Liver (tissue), 9 donors: Measurements from ENCODE around the gene CA9. TPM values are rescaled to one million over a fixed set of nuclear protein-coding genes. Genes with fewer than 3 reads are reported as not detected.

Experiments used
- DNase-seq: peaks from one replicate; pipeline ENCODE4 v3.0.0-alpha.2; 2017; ENCODE audit warnings: low spot score
- H3K27ac ChIP-seq, 2 donors: one replicate each; pipeline ENCODE4 v1.7.0; 2013; ENCODE audit warnings: inconsistent platforms in 2 of 2, low read length in 2 of 2, control low read depth in 1 of 2, low read depth in 1 of 2, mild to moderate bottlenecking in 1 of 2
- H3K27me3 ChIP-seq, 4 donors: one replicate each; pipeline versions ENCODE4 v1.6.1 to v1.7.0; 2013; ENCODE audit warnings: low read length in 3 of 4, inconsistent platforms in 1 of 4, mild to moderate bottlenecking in 1 of 4, moderate library complexity in 1 of 4; ENCODE audit not compliant: control insufficient read depth in 4 of 4, insufficient read depth in 4 of 4
- H3K36me3 ChIP-seq, 4 donors: one replicate each; pipeline versions ENCODE4 v1.6.1 to v1.7.0; 2013; ENCODE audit warnings: low read length in 3 of 4, mild to moderate bottlenecking in 3 of 4, low read depth in 1 of 4, moderate library complexity in 1 of 4; ENCODE audit not compliant: control insufficient read depth in 4 of 4, insufficient read depth in 3 of 4
- H3K4me1 ChIP-seq, 4 donors: one replicate each; pipeline versions ENCODE4 v1.6.1 to v1.7.0; 2013; ENCODE audit warnings: low read length in 3 of 4, mild to moderate bottlenecking in 3 of 4, moderate library complexity in 1 of 4; ENCODE audit not compliant: control insufficient read depth in 4 of 4, insufficient read depth in 4 of 4
- H3K4me3 ChIP-seq, 3 donors: one replicate each; pipeline versions ENCODE4 v1.6.1 to v1.7.0; 2013; ENCODE audit warnings: low read length in 3 of 3, control low read depth in 1 of 3, low read depth in 1 of 3, mild to moderate bottlenecking in 1 of 3
- H3K9ac ChIP-seq, 2 donors: one replicate each; pipeline ENCODE4 v1.7.0; 2013; ENCODE audit warnings: low read length in 2 of 2, mild to moderate bottlenecking in 2 of 2, moderate library complexity in 2 of 2, control low read depth in 1 of 2, low read depth in 1 of 2
- H3K9me3 ChIP-seq, 4 donors: one replicate each; pipeline versions ENCODE4 v1.6.1 to v1.7.0; 2013; ENCODE audit warnings: low read length in 3 of 4; ENCODE audit not compliant: control insufficient read depth in 4 of 4
- ATF3 ChIP-seq: IDR thresholded peaks from 2 replicates; pipeline ENCODE4 v1.6.1; 2016; ENCODE audit warnings: antibody characterized with exemption
- CTCF ChIP-seq: fragments of 150-350 bp; IDR thresholded peaks from 2 replicates; pipeline ENCODE4 v1.5.1; 2017; ENCODE audit warnings: improper control_type of control experiment, low read depth, low read length; ENCODE audit not compliant: missing input control
- EGR1 ChIP-seq, 2 donors: IDR thresholded peaks; 2 replicates each; pipeline ENCODE4 v1.6.1; 2016 to 2018; ENCODE audit warnings: antibody characterized with exemption in 2 of 2, low read depth in 2 of 2
- FOXA1 ChIP-seq: IDR thresholded peaks from 2 replicates; pipeline ENCODE4 v1.6.1; 2016; ENCODE audit warnings: antibody characterized with exemption
- FOXA2 ChIP-seq: IDR thresholded peaks from 2 replicates; pipeline ENCODE4 v1.6.1; 2016; ENCODE audit warnings: antibody characterized with exemption
- GABPA ChIP-seq, 2 donors: IDR thresholded peaks in 1 of 2; conservative IDR thresholded peaks in 1 of 2; 2 replicates each; pipeline ENCODE4 v1.6.1; 2016; ENCODE audit warnings: antibody characterized with exemption in 2 of 2, mild to moderate bottlenecking in 1 of 2, moderate library complexity in 1 of 2
- HNF4A ChIP-seq, 2 donors: conservative IDR thresholded peaks; 2 replicates each; pipeline ENCODE4 v1.6.1; 2016; ENCODE audit warnings: antibody characterized with exemption in 2 of 2, mild to moderate bottlenecking in 2 of 2
- HNF4G ChIP-seq: IDR thresholded peaks from 2 replicates; pipeline ENCODE4 v1.6.1; 2016; ENCODE audit warnings: antibody characterized with exemption
- JUND ChIP-seq, 2 donors: IDR thresholded peaks; 2 replicates each; pipeline ENCODE4 v1.6.1; 2016; ENCODE audit warnings: antibody characterized with exemption in 2 of 2
- MAX ChIP-seq: IDR thresholded peaks from 2 replicates; pipeline ENCODE4 v1.6.1; 2016; ENCODE audit warnings: antibody characterized with exemption
- NR2F2 ChIP-seq: IDR thresholded peaks from 2 replicates; pipeline ENCODE4 v1.6.1; 2016; ENCODE audit warnings: antibody characterized with exemption
- RAD21 ChIP-seq, 2 donors: IDR thresholded peaks; 2 replicates each; pipeline ENCODE4 v1.6.1; 2016; ENCODE audit warnings: antibody characterized with exemption in 2 of 2, mild to moderate bottlenecking in 2 of 2
- REST ChIP-seq: IDR thresholded peaks from 2 replicates; pipeline ENCODE4 v1.6.1; 2016; ENCODE audit warnings: antibody characterized with exemption, mild to moderate bottlenecking
- RXRA ChIP-seq, 2 donors: IDR thresholded peaks; 2 replicates each; pipeline ENCODE4 v1.6.1; 2017 to 2018; ENCODE audit warnings: antibody characterized with exemption in 2 of 2, mild to moderate bottlenecking in 1 of 2
- TAF1 ChIP-seq: conservative IDR thresholded peaks from 2 replicates; pipeline ENCODE4 v1.6.1; 2016; ENCODE audit warnings: antibody characterized with exemption, mild to moderate bottlenecking
- ZBTB33 ChIP-seq: IDR thresholded peaks from 2 replicates; pipeline ENCODE4 v1.6.1; 2016; ENCODE audit warnings: antibody characterized with exemption
- WGBS: extraction: QIAGEN DNeasy Blood & Tissue Kit; methylation state at CpG from one replicate; pipeline ENCODE4 v1.1.7; 2013; 5-methylcytosine and 5-hydroxymethylcytosine counted together
- polyA plus RNA-seq, 2 donors: library from polyadenylated mRNA; stranded (reverse) in 1 of 2; unstranded in 1 of 2; fragments of 200-250 nt in 1 of 2; fragments of >200 nt in 1 of 2; fragmentation: Nextera tagmentation in 1 of 2; extraction: Ambion mirVana in 1 of 2; gene quantifications; one replicate each; pipeline versions ENCODE4 v1.2.1 to v1.2.3, GENCODE V29; 2013 to 2015
- total RNA-seq, 2 donors: library from RNA; depleted of rRNA; stranded (reverse); fragments of >200 nt; gene quantifications; one replicate each; pipeline ENCODE4 v1.2.3, GENCODE V29; 2014
- donor health status: healthy.
- donor health status: healthy.
- donor health status: healthy.
- donor health status: healthy.
- donor health status: healthy.

CA9 gene
- total and polyA plus RNA-seq, 4 donors = 0.47 to 2.2 (median 0.80) TPM

- H3K27me3 ChIP-seq = no peaks in the 10 kb centered on the region
- no peaks in the 10 kb centered on the region for H3K9me3 ChIP-seq
- peaks cover 0 to 1% (median 0%) of the 10 kb centered on the region in 4 donors for H3K36me3 ChIP-seq
- no peak overlapping the region for H3K4me3 ChIP-seq
- 84% methylated on average over 2 of the region's 2 CpGs for WGBS
- no peak overlapping the region for H3K9ac ChIP-seq
- no peak for DNase-seq
- TF ChIP-seq JUND (IDR thresholded peaks at IDR 0.05) (no peak), ATF3 (no peak), MAX (no peak), HNF4A (conservative IDR thresholded peaks at IDR 0.05) (no peak), REST (no peak), RAD21 (IDR thresholded peaks at IDR 0.05) (no peak), FOXA1 (no peak), TAF1 (no peak), HNF4G (no peak), ZBTB33 (no peak), FOXA2 (no peak), CTCF (no peak), EGR1 (IDR thresholded peaks at IDR 0.05; ENCODE audit: low read depth in 2 of 2) (no peak)
- no peaks in the 10 kb centered on the region for H3K4me1 ChIP-seq
- no peak overlapping the region for H3K27ac ChIP-seq
Measured at GRCh38 chr9:35683323-35683722, 9.6 kb downstream of the CA9 start.

- Histone ChIP-seq H3K9me3 (no peaks in the 10 kb centered on the region), H3K9ac (no peak overlapping the region), H3K27me3 (no peaks in the 10 kb centered on the region), H3K27ac (no peak overlapping the region), H3K4me3 (no peak overlapping the region), H3K4me1 (no peaks in the 10 kb centered on the region), H3K36me3 (peaks cover 0 to 2% (median 0%) of the 10 kb centered on the region in 4 donors)
- WGBS = 93% methylated on average over 10 of the region's 10 CpGs
- DNase-seq = no peak
- TF ChIP-seq NR2F2 (no peak), GABPA (IDR thresholded peaks at IDR 0.05 in 1 of 2, conservative IDR thresholded peaks at IDR 0.05 in 1 of 2) (no peak), REST (no peak), MAX (no peak), TAF1 (no peak), FOXA2 (no peak), EGR1 (IDR thresholded peaks at IDR 0.05; ENCODE audit: low read depth in 2 of 2) (no peak), FOXA1 (no peak), JUND (IDR thresholded peaks at IDR 0.05) (no peak), CTCF (no peak), RXRA (IDR thresholded peaks at IDR 0.05) (no peak), ATF3 (no peak)
Measured at GRCh38 chr9:35684921-35685320, 11.2 kb downstream of the CA9 start.
